K562 (cell line): Measurements from ENCODE around the gene RABL6. TPM values are rescaled to one million over a fixed set of nuclear protein-coding genes. Genes with fewer than 3 reads are reported as not detected.

Source experiments
- BMI1 ChIP-seq: fragments of 150-350 bp; IDR thresholded peaks from 2 replicates; pipeline ENCODE4 v1.6.1; 2014; ENCODE audit warnings: low read length
- FOXO4 ChIP-seq: fragments of 450-650 bp; formaldehyde crosslinking; IDR thresholded peaks from 2 replicates; pipeline ENCODE4 v1.4.0; 2020; ENCODE audit warnings: mild to moderate bottlenecking, moderate library complexity
- GMEB1 ChIP-seq: fragments of 250-450 bp; sonication (Bioruptor Pico); IDR thresholded peaks from 2 replicates; pipeline ENCODE4 v1.4.0; 2020; ENCODE audit warnings: mild to moderate bottlenecking
- HMBOX1 ChIP-seq: sonication (generic); IDR thresholded peaks from 2 replicates; pipeline ENCODE4 v1.6.1; 2016
- PRDM10 ChIP-seq: fragments of 450-650 bp; IDR thresholded peaks from 2 replicates; pipeline ENCODE4 v1.6.1; 2018; ENCODE audit not compliant: partially characterized antibody
- SREBF2 ChIP-seq: sonication (generic); formaldehyde crosslinking; IDR thresholded peaks from 2 replicates; pipeline ENCODE4 v1.4.0; 2020; ENCODE audit warnings: mild to moderate bottlenecking, missing genetic modification reagents
- THRB ChIP-seq: fragments of 450-650 bp; formaldehyde crosslinking; conservative IDR thresholded peaks from 2 replicates; pipeline ENCODE4 v1.4.0; 2022; ENCODE audit warnings: mild to moderate bottlenecking, missing genetic modification characterization
- UBTF ChIP-seq, 2 experiments: IDR thresholded peaks; 2 replicates each; pipeline ENCODE4 v1.6.1; 2012; ENCODE audit warnings: improper control_type of control experiment in 2 of 2, low read depth in 2 of 2, low read length in 2 of 2, borderline replicate concordance in 1 of 2
- ZBTB43 ChIP-seq: sonication (generic); formaldehyde crosslinking; IDR thresholded peaks from 2 replicates; pipeline ENCODE4 v1.8.0; 2023; ENCODE audit warnings: mild to moderate bottlenecking, missing genetic modification reagents
- ZNF561 ChIP-seq: fragments of 450-650 bp; formaldehyde crosslinking; conservative IDR thresholded peaks from 2 replicates; pipeline ENCODE4 v1.4.0; 2020; ENCODE audit warnings: mild to moderate bottlenecking, moderate library complexity
- ZNF668 ChIP-seq: fragments of 250-450 bp; sonication (Bioruptor Pico); IDR thresholded peaks from 2 replicates; pipeline ENCODE4 v1.8.0; 2022; ENCODE audit warnings: mild to moderate bottlenecking, inconsistent platforms
- polyA plus RNA-seq, 8 experiments: library from polyadenylated mRNA; depleted of rRNA in 4 of 8; stranded (reverse) in 5 of 8; unstranded in 3 of 8; fragments of >200 nt; fragmentation: Nextera tagmentation in 2 of 8; fragmentation: Illumina TruSeq in 1 of 8; extraction: Ambion mirVana in 2 of 8; extraction: Trizol in 1 of 8; gene quantifications; 2 replicates each; pipeline versions ENCODE4 v1.2.1 to v1.2.3, GENCODE V29; 2011 to 2014; ENCODE audit warnings: inconsistent platforms in 1 of 8, missing spikeins in 1 of 8
- total RNA-seq, 7 experiments: library from RNA; depleted of rRNA in 6 of 7; stranded (reverse); fragments of >200 nt in 6 of 7; fragmentation: Illumina TruSeq in 2 of 7; extraction: Trizol in 2 of 7; gene quantifications; 2 replicates each; pipeline versions ENCODE4 v1.2.1 to v1.2.3, GENCODE V29; 2011 to 2021; ENCODE audit warnings: low replicate concordance in 1 of 7

RABL6 gene
- total and polyA plus RNA-seq, 9 of the 15 experiments (the other 6 are each of a cell fraction or from before 2014, with no cell fraction given), result 5.6 to 181 (median 84.5) TPM

GRCh38 chr9:136807281-136808074, at the start of gene RABL6 (continued):
- peak in 1 of 2 experiments; percentile 55; a peak in 1 of 4 replicates for TF ChIP-seq UBTF (IDR thresholded peaks at IDR 0.05; ENCODE audit: borderline replicate concordance in 1 of 2, low read depth in 2 of 2, low read length in 2 of 2)
- no peak for TF ChIP-seq ZNF561
- no peak for TF ChIP-seq FOXO4
- no peak for TF ChIP-seq BMI1
- no peak for TF ChIP-seq THRB (CRISPR knock-in tag)
- TF ChIP-seq PRDM10, result no peak
- no peak for TF ChIP-seq SREBF2 (CRISPR knock-in tag)
- no peak for TF ChIP-seq HMBOX1
- TF ChIP-seq ZNF668 (CRISPR knock-in tag), result no peak
- TF ChIP-seq GMEB1 (CRISPR knock-in tag), result peak; percentile 73
- no peak for TF ChIP-seq ZBTB43
